ENCODE results near the gene AIFM3.

DNA sequence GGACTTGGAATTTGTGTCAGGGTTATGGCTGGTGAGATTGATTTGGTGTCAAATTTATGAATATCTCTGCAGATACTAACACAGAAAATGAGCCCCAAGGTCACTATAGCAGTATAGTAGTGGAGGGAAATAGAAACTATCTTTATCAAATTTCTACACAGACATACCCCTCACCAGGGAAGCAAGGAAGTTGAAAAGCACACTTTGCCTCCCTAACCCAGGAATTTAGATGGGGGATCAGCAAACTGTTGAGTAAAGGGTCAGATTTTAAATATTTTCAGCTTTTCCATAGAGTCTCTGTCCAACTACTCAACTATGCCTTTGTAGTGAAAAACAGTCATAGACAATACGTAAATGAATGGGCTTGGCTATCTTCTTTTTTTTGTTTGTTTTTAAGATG is 37.1 kb upstream of the AIFM3 start:
- TF ChIP-seq POLR2AphosphoS5 (IDR thresholded peaks at IDR 0.05) (no peak), POLR2A (IDR thresholded peaks at IDR 0.05) (no peak)

Measured in spleen (tissue), 3 donors.